ENCODE data around the gene HS3ST3A1. TPM values are rescaled to one million over a fixed set of nuclear protein-coding genes. Genes with fewer than 3 reads are reported as not detected.

The HS3ST3A1 gene
- total RNA-seq, 4 donors from 2014 or later: 2.9 to 10.5 (median 5.0) TPM

DNA sequence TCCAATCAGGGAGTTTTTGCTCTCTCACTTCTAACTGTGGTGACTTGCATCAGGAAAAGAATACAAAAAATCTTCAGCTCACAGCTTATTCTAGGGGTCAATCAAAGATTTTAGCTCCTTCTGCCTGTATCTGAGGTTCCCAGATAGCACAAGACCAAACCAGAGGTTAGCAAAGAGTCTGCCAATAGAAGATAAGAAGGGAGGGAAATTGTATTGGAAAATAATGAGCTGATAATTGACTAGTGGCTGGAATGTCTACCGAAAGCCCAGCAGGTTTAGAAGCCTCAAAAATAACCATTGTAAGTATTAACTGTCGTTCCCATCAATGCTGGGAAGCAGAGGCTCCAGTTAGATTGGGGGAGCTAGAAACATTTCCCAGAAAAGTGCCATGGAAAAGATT lies 26.3 kb downstream of the HS3ST3A1 start:
- TF ChIP-seq EP300 (IDR thresholded peaks at IDR 0.05) (no peak), POLR2AphosphoS5 (IDR thresholded peaks at IDR 0.05) (no peak), POLR2A (IDR thresholded peaks at IDR 0.05) (no peak)
- TF ChIP-seq, protein P1, sequence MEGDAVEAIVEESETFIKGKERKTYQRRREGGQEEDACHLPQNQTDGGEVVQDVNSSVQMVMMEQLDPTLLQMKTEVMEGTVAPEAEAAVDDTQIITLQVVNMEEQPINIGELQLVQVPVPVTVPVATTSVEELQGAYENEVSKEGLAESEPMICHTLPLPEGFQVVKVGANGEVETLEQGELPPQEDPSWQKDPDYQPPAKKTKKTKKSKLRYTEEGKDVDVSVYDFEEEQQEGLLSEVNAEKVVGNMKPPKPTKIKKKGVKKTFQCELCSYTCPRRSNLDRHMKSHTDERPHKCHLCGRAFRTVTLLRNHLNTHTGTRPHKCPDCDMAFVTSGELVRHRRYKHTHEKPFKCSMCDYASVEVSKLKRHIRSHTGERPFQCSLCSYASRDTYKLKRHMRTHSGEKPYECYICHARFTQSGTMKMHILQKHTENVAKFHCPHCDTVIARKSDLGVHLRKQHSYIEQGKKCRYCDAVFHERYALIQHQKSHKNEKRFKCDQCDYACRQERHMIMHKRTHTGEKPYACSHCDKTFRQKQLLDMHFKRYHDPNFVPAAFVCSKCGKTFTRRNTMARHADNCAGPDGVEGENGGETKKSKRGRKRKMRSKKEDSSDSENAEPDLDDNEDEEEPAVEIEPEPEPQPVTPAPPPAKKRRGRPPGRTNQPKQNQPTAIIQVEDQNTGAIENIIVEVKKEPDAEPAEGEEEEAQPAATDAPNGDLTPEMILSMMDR (IDR thresholded peaks at IDR 0.05): no peak
- no peaks in the 10 kb centered on the region for H3K9me3 ChIP-seq
- WGBS: 87% methylated on average over 2 of the region's 2 CpGs
- no peak overlapping the region for H3K27ac ChIP-seq
- no peaks in the 10 kb centered on the region for H3K27me3 ChIP-seq
- H3K4me3 ChIP-seq: no peak overlapping the region
- H3K4me1 ChIP-seq: no peaks in the 10 kb centered on the region
- no peaks in the 10 kb centered on the region for H3K36me3 ChIP-seq
- DNase-seq (ENCODE audit: low spot score in 2 of 2): no peak

DNA sequence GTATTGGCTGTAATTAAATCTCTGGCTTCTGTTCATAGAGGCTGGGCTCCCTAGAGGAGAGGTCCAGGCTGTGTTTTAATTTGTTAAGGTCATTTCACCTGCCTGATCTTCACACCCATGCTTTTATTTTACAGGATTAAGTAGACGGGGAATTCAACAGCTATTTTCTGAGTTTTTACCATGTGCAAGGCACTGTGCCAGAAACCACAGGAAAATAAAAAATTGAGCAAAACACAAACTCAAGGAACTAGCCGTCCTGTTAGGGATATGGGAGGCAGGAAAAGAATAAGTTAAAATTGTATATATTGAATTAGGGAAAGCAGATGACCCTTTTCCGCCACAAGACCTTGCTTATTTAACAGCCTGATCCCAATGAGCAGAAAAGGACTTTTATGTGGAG lies 29.1 kb downstream of the HS3ST3A1 start:
- Histone ChIP-seq H3K9me3 (no peaks in the 10 kb centered on the region), H3K27me3 (no peaks in the 10 kb centered on the region), H3K4me1 (no peaks in the 10 kb centered on the region), H3K36me3 (no peaks in the 10 kb centered on the region), H3K27ac (no peak overlapping the region), H3K4me3 (no peak overlapping the region)
- WGBS: 41% methylated on average over 3 of the region's 3 CpGs
- no peak for DNase-seq (ENCODE audit: low spot score in 2 of 2)
- TF ChIP-seq POLR2A (IDR thresholded peaks at IDR 0.05): no peak
- TF ChIP-seq, protein P1 (IDR thresholded peaks at IDR 0.05): no peak
- TF ChIP-seq EP300 (IDR thresholded peaks at IDR 0.05): no peak
- no peak for TF ChIP-seq POLR2AphosphoS5 (IDR thresholded peaks at IDR 0.05)

DNA sequence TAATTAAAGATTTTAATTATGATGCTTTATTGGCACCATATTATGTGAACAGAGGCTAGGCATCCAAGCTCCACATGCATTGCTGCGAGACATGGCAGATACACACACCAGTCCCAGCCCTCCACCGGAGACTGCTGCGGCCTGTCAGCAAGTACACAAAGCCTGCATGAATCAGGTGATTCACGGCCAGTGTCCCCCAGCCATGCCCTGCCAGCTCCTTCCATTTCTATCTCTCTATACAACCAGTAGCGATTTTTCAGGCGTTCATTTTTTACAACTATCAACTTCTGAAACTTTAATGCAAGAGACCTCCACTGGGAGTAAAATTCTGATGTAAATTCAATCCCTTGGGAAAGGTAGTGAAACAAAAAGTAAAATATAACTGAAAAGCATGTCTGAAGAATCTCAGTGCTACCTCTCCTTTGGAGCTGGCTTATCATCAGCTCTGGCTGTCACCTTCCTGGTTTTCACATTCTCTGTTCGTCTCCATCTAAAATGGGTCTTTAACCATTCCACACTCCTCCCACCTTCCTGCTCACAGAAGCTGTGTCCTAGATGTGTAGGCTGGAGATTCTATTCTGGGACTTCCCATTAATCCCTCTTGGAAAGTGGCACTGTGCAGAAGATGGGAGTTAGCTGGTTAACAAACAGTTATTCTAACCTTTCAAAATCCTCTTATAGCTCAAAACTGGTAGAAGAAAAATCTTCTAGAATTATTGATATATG lies 32.2 kb downstream of the HS3ST3A1 start:
- Histone ChIP-seq H3K27me3 (no peaks in the 10 kb centered on the region), H3K27ac (no peak overlapping the region), H3K36me3 (no peaks in the 10 kb centered on the region), H3K4me1 (no peaks in the 10 kb centered on the region), H3K9me3 (no peaks in the 10 kb centered on the region), H3K4me3 (no peak overlapping the region)
- no peak for DNase-seq (ENCODE audit: low spot score in 2 of 2)
- WGBS: 69% methylated on average over 7 of the region's 7 CpGs
- TF ChIP-seq POLR2A (IDR thresholded peaks at IDR 0.05): no peak
- TF ChIP-seq, protein P1 (IDR thresholded peaks at IDR 0.05): no peak
- TF ChIP-seq POLR2AphosphoS5 (IDR thresholded peaks at IDR 0.05): no peak
- no peak for TF ChIP-seq EP300 (IDR thresholded peaks at IDR 0.05)

DNA sequence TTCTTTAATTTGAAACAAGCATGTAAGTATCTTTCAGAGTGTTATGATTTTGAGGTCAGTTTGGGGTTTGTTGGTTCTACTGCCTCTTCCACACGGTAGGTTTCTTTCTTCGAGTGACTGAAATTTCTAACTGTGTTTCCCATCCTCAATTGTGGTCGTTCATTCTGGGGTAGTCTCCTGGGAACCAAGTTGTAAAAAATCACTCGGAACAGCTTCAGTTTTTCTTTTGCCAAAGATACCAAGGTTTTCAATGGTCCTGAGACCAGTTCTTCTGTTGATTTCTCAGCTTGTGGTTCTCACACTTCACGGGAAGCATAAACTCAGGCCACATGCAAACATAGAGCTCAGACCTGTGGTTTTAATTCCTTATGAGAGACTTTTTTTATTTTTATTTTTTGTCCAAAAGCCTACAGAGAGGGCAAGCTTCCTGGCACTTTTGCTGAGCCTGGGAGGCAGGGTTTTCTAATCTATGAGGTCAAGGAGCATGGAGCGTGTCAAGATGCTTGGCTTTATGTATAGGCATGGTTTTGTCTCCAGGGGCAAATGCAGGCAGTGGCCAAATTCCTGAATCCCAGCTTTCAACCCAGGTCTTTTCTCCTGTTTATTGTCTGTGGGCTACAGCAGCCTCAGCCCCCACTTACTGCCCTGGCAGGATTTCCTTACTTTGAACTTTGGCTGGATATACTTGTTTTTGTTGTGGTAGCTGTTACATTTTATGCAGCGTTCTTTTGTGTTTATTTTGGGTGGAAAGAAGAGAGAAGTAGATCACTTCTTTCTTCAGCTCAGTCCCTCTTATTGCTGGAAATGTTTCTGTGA lies 32.9 kb downstream of the HS3ST3A1 start:
- no peaks in the 10 kb centered on the region for H3K4me1 ChIP-seq
- H3K9me3 ChIP-seq: no peaks in the 10 kb centered on the region
- TF ChIP-seq POLR2AphosphoS5 (IDR thresholded peaks at IDR 0.05) (no peak), EP300 (IDR thresholded peaks at IDR 0.05) (no peak), POLR2A (IDR thresholded peaks at IDR 0.05) (no peak)
- TF ChIP-seq, protein P1 (IDR thresholded peaks at IDR 0.05): no peak
- H3K4me3 ChIP-seq: no peak overlapping the region
- 62% methylated on average over 7 of the region's 7 CpGs for WGBS
- DNase-seq (ENCODE audit: low spot score in 2 of 2): no peak
- H3K36me3 ChIP-seq: no peaks in the 10 kb centered on the region
- H3K27me3 ChIP-seq: no peaks in the 10 kb centered on the region
- no peak overlapping the region for H3K27ac ChIP-seq

DNA sequence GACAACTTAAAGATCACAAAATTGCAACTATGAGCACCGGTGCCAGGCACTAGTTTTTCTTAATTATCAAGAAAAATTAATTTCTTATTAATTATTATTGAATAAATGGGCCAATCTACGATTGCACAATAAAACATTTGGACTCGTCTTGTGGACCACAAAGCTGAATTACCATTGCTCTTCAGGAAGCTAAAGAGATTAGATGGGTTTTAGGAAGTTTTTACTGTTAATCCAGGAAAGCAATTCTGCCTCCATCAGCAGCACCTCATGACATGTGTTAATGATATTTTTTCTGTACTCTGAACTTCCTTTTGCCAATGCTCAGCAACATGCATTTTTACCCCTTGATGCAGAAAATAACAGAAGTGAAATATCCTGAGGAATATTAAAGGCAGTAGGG lies 37.9 kb downstream of the HS3ST3A1 start:
- no peaks in the 10 kb centered on the region for H3K9me3 ChIP-seq
- no peaks in the 10 kb centered on the region for H3K27me3 ChIP-seq
- no peak for DNase-seq (ENCODE audit: low spot score in 2 of 2)
- no peak for TF ChIP-seq POLR2A (IDR thresholded peaks at IDR 0.05)
- TF ChIP-seq EP300 (IDR thresholded peaks at IDR 0.05): no peak
- TF ChIP-seq POLR2AphosphoS5 (IDR thresholded peaks at IDR 0.05): no peak
- TF ChIP-seq, protein P1 (IDR thresholded peaks at IDR 0.05): no peak
- H3K36me3 ChIP-seq: no peaks in the 10 kb centered on the region
- no peak overlapping the region for H3K27ac ChIP-seq
- H3K4me3 ChIP-seq: no peak overlapping the region
- H3K4me1 ChIP-seq: no peaks in the 10 kb centered on the region
- 69% methylated on average over 3 of the region's 3 CpGs for WGBS

Measured in suprapubic skin (tissue), 4 donors.